Liver (tissue), 9 donors: ENCODE results near the gene GATB. TPM values are rescaled to one million over a fixed set of nuclear protein-coding genes. Genes with fewer than 3 reads are reported as not detected.
"Not testable (repeated sequence)": the region's sequence is repeated elsewhere in the genome, so short reads cannot be mapped to it uniquely, and the experiment has no call there.

Experiments
- DNase-seq: peaks from one replicate; pipeline ENCODE4 v3.0.0-alpha.2; 2017; ENCODE audit warnings: low spot score
- H3K27ac ChIP-seq, 2 donors: one replicate each; pipeline ENCODE4 v1.7.0; 2013; ENCODE audit warnings: inconsistent platforms in 2 of 2, low read length in 2 of 2, control low read depth in 1 of 2, low read depth in 1 of 2, mild to moderate bottlenecking in 1 of 2
- H3K27me3 ChIP-seq, 4 donors: one replicate each; pipeline versions ENCODE4 v1.6.1 to v1.7.0; 2013; ENCODE audit warnings: low read length in 3 of 4, inconsistent platforms in 1 of 4, mild to moderate bottlenecking in 1 of 4, moderate library complexity in 1 of 4; ENCODE audit not compliant: control insufficient read depth in 4 of 4, insufficient read depth in 4 of 4
- H3K36me3 ChIP-seq, 4 donors: one replicate each; pipeline versions ENCODE4 v1.6.1 to v1.7.0; 2013; ENCODE audit warnings: low read length in 3 of 4, mild to moderate bottlenecking in 3 of 4, low read depth in 1 of 4, moderate library complexity in 1 of 4; ENCODE audit not compliant: control insufficient read depth in 4 of 4, insufficient read depth in 3 of 4
- H3K4me1 ChIP-seq, 4 donors: one replicate each; pipeline versions ENCODE4 v1.6.1 to v1.7.0; 2013; ENCODE audit warnings: low read length in 3 of 4, mild to moderate bottlenecking in 3 of 4, moderate library complexity in 1 of 4; ENCODE audit not compliant: control insufficient read depth in 4 of 4, insufficient read depth in 4 of 4
- H3K4me3 ChIP-seq, 3 donors: one replicate each; pipeline versions ENCODE4 v1.6.1 to v1.7.0; 2013; ENCODE audit warnings: low read length in 3 of 3, control low read depth in 1 of 3, low read depth in 1 of 3, mild to moderate bottlenecking in 1 of 3
- H3K9ac ChIP-seq, 2 donors: one replicate each; pipeline ENCODE4 v1.7.0; 2013; ENCODE audit warnings: low read length in 2 of 2, mild to moderate bottlenecking in 2 of 2, moderate library complexity in 2 of 2, control low read depth in 1 of 2, low read depth in 1 of 2
- H3K9me3 ChIP-seq, 4 donors: one replicate each; pipeline versions ENCODE4 v1.6.1 to v1.7.0; 2013; ENCODE audit warnings: low read length in 3 of 4; ENCODE audit not compliant: control insufficient read depth in 4 of 4
- FOXA2 ChIP-seq: IDR thresholded peaks from 2 replicates; pipeline ENCODE4 v1.6.1; 2016; ENCODE audit warnings: antibody characterized with exemption
- HNF4G ChIP-seq: IDR thresholded peaks from 2 replicates; pipeline ENCODE4 v1.6.1; 2016; ENCODE audit warnings: antibody characterized with exemption
- NR2F2 ChIP-seq: IDR thresholded peaks from 2 replicates; pipeline ENCODE4 v1.6.1; 2016; ENCODE audit warnings: antibody characterized with exemption
- RAD21 ChIP-seq, 2 donors: IDR thresholded peaks; 2 replicates each; pipeline ENCODE4 v1.6.1; 2016; ENCODE audit warnings: antibody characterized with exemption in 2 of 2, mild to moderate bottlenecking in 2 of 2
- RXRA ChIP-seq, 2 donors: IDR thresholded peaks; 2 replicates each; pipeline ENCODE4 v1.6.1; 2017 to 2018; ENCODE audit warnings: antibody characterized with exemption in 2 of 2, mild to moderate bottlenecking in 1 of 2
- SP1 ChIP-seq: IDR thresholded peaks from 2 replicates; pipeline ENCODE4 v1.6.1; 2018; ENCODE audit warnings: antibody characterized with exemption, mild to moderate bottlenecking
- WGBS: extraction: QIAGEN DNeasy Blood & Tissue Kit; methylation state at CpG from one replicate; pipeline ENCODE4 v1.1.7; 2013; 5-methylcytosine and 5-hydroxymethylcytosine counted together
- polyA plus RNA-seq, 2 donors: library from polyadenylated mRNA; stranded (reverse) in 1 of 2; unstranded in 1 of 2; fragments of 200-250 nt in 1 of 2; fragments of >200 nt in 1 of 2; fragmentation: Nextera tagmentation in 1 of 2; extraction: Ambion mirVana in 1 of 2; gene quantifications; one replicate each; pipeline versions ENCODE4 v1.2.1 to v1.2.3, GENCODE V29; 2013 to 2015
- total RNA-seq, 2 donors: library from RNA; depleted of rRNA; stranded (reverse); fragments of >200 nt; gene quantifications; one replicate each; pipeline ENCODE4 v1.2.3, GENCODE V29; 2014
- TF ChIP-seq, protein P1 (sequence below): fragments of 150-350 bp; IDR thresholded peaks from 2 replicates; pipeline ENCODE4 v1.5.1; 2017; ENCODE audit warnings: improper control_type of control experiment, low read depth, low read length; ENCODE audit not compliant: missing input control
- TF ChIP-seq, protein P2 (sequence below): IDR thresholded peaks from 2 replicates; pipeline ENCODE4 v1.6.1; 2016; ENCODE audit warnings: antibody characterized with exemption
- TF ChIP-seq, protein P3 (sequence below): IDR thresholded peaks from 2 replicates; pipeline ENCODE4 v1.6.1; 2016; ENCODE audit warnings: antibody characterized with exemption
- TF ChIP-seq, protein P4 (sequence below): IDR thresholded peaks from 2 replicates; pipeline ENCODE4 v1.6.1; 2016; ENCODE audit warnings: antibody characterized with exemption
- TF ChIP-seq, protein P5 (sequence below): IDR thresholded peaks from 2 replicates; pipeline ENCODE4 v1.6.1; 2016; ENCODE audit warnings: antibody characterized with exemption, mild to moderate bottlenecking
- donor health status: healthy.
- donor health status: healthy.
- donor health status: healthy.
- donor health status: healthy.
- donor health status: healthy.

GATB gene
- total and polyA plus RNA-seq, 4 donors, result 10.4 to 17.3 (median 12.5) TPM

DNA sequence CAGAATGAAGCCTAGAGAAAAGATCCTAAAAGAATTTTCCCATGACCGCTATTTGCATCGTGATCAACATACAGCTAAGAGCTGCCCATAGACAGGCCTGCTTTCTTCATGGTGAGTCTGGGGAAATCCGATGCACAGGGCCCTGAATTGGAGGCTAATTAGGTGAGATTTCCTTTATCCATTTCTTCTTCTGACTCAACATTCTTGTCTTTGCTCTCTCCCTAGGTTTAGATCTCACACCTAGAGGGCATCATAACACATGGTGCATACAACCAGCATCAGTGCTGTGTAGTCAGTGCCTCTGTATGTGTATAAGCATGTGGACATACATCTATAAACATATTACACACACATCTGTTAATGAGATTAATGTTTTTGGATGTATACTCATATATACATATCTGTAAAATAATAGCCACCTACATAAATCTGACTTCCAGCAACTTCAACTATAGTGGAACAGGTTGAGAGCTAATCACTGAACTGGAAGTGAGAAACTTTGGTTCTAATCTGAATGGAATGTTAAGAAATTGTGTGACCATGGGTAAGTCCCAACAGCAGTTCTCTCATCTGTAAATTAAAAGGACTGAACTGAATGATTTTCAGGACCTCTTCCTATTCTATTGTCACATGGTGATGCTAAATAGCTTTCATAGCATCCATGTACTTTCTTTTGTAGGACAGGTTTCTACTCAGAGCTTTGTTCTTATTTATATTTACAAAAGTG, 17.5 kb downstream of the GATB start:
- H3K27ac ChIP-seq, result no peak overlapping the region
- no peak overlapping the region for H3K4me3 ChIP-seq
- H3K4me1 ChIP-seq, result peaks cover 0 to 1% (median 0%) of the 10 kb centered on the region in 4 donors
- no peaks in the 10 kb centered on the region for H3K9me3 ChIP-seq
- peaks cover 0 to 2% (median under 1%) of the 10 kb centered on the region in 4 donors for H3K36me3 ChIP-seq
- no peak for DNase-seq
- no peak overlapping the region for H3K9ac ChIP-seq
- H3K27me3 ChIP-seq, result no peaks in the 10 kb centered on the region
- TF ChIP-seq RAD21 (IDR thresholded peaks at IDR 0.05) (no peak), NR2F2 (no peak), FOXA2 (no peak), SP1 (no peak), RXRA (IDR thresholded peaks at IDR 0.05) (no peak)
- TF ChIP-seq, protein P1, sequence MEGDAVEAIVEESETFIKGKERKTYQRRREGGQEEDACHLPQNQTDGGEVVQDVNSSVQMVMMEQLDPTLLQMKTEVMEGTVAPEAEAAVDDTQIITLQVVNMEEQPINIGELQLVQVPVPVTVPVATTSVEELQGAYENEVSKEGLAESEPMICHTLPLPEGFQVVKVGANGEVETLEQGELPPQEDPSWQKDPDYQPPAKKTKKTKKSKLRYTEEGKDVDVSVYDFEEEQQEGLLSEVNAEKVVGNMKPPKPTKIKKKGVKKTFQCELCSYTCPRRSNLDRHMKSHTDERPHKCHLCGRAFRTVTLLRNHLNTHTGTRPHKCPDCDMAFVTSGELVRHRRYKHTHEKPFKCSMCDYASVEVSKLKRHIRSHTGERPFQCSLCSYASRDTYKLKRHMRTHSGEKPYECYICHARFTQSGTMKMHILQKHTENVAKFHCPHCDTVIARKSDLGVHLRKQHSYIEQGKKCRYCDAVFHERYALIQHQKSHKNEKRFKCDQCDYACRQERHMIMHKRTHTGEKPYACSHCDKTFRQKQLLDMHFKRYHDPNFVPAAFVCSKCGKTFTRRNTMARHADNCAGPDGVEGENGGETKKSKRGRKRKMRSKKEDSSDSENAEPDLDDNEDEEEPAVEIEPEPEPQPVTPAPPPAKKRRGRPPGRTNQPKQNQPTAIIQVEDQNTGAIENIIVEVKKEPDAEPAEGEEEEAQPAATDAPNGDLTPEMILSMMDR, result no peak
- TF ChIP-seq, protein P2, sequence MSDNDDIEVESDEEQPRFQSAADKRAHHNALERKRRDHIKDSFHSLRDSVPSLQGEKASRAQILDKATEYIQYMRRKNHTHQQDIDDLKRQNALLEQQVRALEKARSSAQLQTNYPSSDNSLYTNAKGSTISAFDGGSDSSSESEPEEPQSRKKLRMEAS, result no peak
- TF ChIP-seq, protein P3, sequence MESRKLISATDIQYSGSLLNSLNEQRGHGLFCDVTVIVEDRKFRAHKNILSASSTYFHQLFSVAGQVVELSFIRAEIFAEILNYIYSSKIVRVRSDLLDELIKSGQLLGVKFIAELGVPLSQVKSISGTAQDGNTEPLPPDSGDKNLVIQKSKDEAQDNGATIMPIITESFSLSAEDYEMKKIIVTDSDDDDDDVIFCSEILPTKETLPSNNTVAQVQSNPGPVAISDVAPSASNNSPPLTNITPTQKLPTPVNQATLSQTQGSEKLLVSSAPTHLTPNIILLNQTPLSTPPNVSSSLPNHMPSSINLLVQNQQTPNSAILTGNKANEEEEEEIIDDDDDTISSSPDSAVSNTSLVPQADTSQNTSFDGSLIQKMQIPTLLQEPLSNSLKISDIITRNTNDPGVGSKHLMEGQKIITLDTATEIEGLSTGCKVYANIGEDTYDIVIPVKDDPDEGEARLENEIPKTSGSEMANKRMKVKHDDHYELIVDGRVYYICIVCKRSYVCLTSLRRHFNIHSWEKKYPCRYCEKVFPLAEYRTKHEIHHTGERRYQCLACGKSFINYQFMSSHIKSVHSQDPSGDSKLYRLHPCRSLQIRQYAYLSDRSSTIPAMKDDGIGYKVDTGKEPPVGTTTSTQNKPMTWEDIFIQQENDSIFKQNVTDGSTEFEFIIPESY, result no peak
- TF ChIP-seq, protein P4, sequence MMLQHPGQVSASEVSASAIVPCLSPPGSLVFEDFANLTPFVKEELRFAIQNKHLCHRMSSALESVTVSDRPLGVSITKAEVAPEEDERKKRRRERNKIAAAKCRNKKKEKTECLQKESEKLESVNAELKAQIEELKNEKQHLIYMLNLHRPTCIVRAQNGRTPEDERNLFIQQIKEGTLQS, result no peak
- 97% methylated on average over 3 of the region's 3 CpGs for WGBS

DNA sequence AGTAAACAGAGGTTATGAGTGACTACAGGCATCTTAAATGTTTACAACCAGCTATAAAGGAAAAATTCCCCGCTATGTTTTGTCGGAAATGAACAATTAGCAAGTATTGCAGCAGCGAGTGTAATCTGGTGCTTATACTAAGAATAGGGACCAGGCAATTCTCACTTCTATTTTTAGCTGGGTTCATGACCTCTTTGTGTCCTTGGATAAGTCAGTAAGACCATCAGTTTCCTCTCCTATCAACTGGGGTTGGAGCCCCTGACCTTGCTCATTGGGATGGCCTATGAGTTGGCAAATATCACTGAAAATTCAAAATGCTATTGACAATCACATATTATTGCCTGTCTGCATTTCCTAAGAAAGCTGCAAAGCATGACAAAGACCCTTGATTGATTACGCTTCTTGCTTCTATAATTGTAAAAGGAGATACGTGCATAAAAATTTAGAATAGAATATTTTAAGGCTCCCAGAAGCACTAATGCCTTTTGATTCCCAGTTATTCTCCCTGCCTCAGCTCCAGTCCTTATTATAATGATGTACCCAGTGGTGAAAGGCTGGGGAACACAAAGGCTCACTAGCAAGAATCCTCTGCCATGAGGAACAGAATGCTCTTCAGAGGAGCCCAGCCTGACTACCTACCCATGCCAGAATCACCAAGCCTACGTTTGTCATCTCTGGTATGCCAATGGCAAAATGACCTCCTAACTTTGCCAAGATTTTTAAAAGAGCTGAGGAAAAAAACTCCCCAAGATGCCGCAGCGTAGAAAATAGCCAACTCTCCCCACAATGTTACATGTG, 21.9 kb downstream of the GATB start:
- 85% methylated on average over 8 of the region's 8 CpGs for WGBS
- no peak overlapping the region for H3K27ac ChIP-seq
- no peak for DNase-seq
- no peak overlapping the region for H3K9ac ChIP-seq
- H3K27me3 ChIP-seq, result no peaks in the 10 kb centered on the region
- no peak overlapping the region for H3K4me3 ChIP-seq
- peaks cover 0 to 8% (median 2%) of the 10 kb centered on the region in 4 donors for H3K36me3 ChIP-seq
- peaks cover 0 to 8% (median 4%) of the 10 kb centered on the region in 4 donors for H3K9me3 ChIP-seq
- TF ChIP-seq, protein P5, sequence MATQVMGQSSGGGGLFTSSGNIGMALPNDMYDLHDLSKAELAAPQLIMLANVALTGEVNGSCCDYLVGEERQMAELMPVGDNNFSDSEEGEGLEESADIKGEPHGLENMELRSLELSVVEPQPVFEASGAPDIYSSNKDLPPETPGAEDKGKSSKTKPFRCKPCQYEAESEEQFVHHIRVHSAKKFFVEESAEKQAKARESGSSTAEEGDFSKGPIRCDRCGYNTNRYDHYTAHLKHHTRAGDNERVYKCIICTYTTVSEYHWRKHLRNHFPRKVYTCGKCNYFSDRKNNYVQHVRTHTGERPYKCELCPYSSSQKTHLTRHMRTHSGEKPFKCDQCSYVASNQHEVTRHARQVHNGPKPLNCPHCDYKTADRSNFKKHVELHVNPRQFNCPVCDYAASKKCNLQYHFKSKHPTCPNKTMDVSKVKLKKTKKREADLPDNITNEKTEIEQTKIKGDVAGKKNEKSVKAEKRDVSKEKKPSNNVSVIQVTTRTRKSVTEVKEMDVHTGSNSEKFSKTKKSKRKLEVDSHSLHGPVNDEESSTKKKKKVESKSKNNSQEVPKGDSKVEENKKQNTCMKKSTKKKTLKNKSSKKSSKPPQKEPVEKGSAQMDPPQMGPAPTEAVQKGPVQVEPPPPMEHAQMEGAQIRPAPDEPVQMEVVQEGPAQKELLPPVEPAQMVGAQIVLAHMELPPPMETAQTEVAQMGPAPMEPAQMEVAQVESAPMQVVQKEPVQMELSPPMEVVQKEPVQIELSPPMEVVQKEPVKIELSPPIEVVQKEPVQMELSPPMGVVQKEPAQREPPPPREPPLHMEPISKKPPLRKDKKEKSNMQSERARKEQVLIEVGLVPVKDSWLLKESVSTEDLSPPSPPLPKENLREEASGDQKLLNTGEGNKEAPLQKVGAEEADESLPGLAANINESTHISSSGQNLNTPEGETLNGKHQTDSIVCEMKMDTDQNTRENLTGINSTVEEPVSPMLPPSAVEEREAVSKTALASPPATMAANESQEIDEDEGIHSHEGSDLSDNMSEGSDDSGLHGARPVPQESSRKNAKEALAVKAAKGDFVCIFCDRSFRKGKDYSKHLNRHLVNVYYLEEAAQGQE, result no peak
- TF ChIP-seq HNF4G, result no peak
- H3K4me1 ChIP-seq, result peaks cover 0 to 1% (median 0%) of the 10 kb centered on the region in 4 donors

DNA sequence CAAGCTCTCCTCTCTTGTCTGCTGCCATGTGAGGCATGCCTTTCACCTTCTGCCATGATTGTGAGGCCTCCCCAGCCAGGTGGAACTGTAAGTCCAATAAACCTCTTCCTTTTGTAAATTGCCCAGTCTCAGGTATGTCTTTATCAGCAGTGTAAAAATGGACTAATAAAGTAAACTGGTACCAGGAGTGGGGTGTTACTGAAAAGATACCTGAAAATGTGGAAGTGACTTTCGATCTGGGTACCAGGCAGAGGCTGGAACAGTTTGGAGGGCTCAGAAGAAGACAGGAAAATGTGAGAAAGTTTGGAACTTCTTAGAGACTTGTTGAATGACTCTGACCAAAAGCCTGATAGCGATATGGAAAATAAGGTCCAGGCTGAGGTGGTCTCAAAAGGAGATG, 24.0 kb downstream of the GATB start:
- not testable (repeated sequence) for DNase-seq, H3K4me3 ChIP-seq, H3K36me3 ChIP-seq, H3K4me1 ChIP-seq, H3K27ac ChIP-seq, H3K9me3 ChIP-seq, H3K9ac ChIP-seq, H3K27me3 ChIP-seq
- WGBS, result 74% methylated on average over 2 of the region's 2 CpGs
